IPS-18a (cell line): ENCODE measurements around the gene OR2T11.
"Not testable (repeated sequence)": the region's sequence is repeated elsewhere in the genome, so short reads cannot be mapped to it uniquely, and the experiment has no call there.

ENCODE experiments used
- H3K27ac ChIP-seq: one replicate; pipeline ENCODE4 v1.5.1; 2013; ENCODE audit warnings: low read length
- H3K27me3 ChIP-seq: one replicate; pipeline ENCODE4 v1.6.1; 2013; ENCODE audit warnings: mild to moderate bottlenecking, low read length; ENCODE audit not compliant: control insufficient read depth, insufficient read depth
- H3K36me3 ChIP-seq: one replicate; pipeline ENCODE4 v1.6.1; 2013; ENCODE audit warnings: low read depth, low read length; ENCODE audit not compliant: control insufficient read depth
- H3K4me1 ChIP-seq: one replicate; pipeline ENCODE4 v1.6.1; 2013; ENCODE audit warnings: low read depth, low read length; ENCODE audit not compliant: control insufficient read depth
- H3K4me3 ChIP-seq: one replicate; pipeline ENCODE4 v1.5.1; 2013; ENCODE audit warnings: low read length
- H3K9ac ChIP-seq: one replicate; pipeline ENCODE4 v1.6.1; 2013; ENCODE audit warnings: mild to moderate bottlenecking, low read length, moderate library complexity
- H3K9me3 ChIP-seq: one replicate; pipeline ENCODE4 v1.6.1; 2013; ENCODE audit warnings: low read depth, low read length; ENCODE audit not compliant: control insufficient read depth

Gene OR2T11

DNA sequence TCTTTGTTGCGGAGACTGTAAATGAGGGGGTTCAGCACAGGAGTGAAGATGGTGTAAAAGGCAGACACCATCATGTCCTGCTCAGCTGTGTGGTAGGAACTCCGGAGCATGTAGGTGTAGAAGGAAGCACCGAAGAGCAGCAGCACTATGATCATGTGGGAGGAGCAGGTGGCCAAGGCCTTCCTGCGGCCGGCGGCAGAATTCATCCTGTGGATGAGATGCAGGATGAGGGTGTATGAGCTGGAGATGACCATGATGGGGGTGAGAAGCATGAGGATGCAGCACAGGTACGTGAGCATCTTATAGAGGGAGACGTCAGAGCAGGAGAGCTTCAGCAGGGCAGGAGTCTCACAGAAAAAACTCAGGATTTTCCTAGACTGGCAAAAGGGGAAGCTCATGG is 61.0 kb downstream of the OR2T11 start:
- not testable (repeated sequence) for H3K27ac ChIP-seq, H3K36me3 ChIP-seq, H3K9ac ChIP-seq, H3K4me3 ChIP-seq, H3K4me1 ChIP-seq, H3K27me3 ChIP-seq
- peaks cover 25% of the 10 kb centered on the region for H3K9me3 ChIP-seq
